GM19468 (cell line): Measurements from ENCODE around the gene RANBP1.

Experiments used
- ATAC-seq: cut with Tn5 transposase; IDR thresholded peaks from one replicate; pipeline ENCODE4 v1.9.1; 2021; ENCODE audit warnings: mild to moderate bottlenecking, moderate library complexity, moderate number of reproducible peaks; ENCODE audit not compliant: unreplicated experiment; ENCODE audit errors: extremely low read depth

Gene RANBP1

GRCh38 chr22:20087319-20088262, 28.3 kb upstream of the RANBP1 start:
- ATAC-seq: no peak

- ATAC-seq: no peak
Observed at GRCh38 chr22:20088263-20088648, 27.6 kb upstream of the RANBP1 start.

GRCh38 chr22:20089226-20089976, 26.5 kb upstream of the RANBP1 start:
- no peak for ATAC-seq

GRCh38 chr22:20089977-20090729, 25.8 kb upstream of the RANBP1 start:
- ATAC-seq: no peak

GRCh38 chr22:20090730-20091240, 25.1 kb upstream of the RANBP1 start:
- ATAC-seq: no peak

GRCh38 chr22:20091690-20092476, 24.0 kb upstream of the RANBP1 start:
- ATAC-seq: no peak

- ATAC-seq: no peak
Observed at GRCh38 chr22:20092477-20092854, 23.4 kb upstream of the RANBP1 start.

GRCh38 chr22:20093418-20094196, 22.3 kb upstream of the RANBP1 start:
- ATAC-seq: no peak

GRCh38 chr22:20094197-20094807, 21.6 kb upstream of the RANBP1 start:
- ATAC-seq: no peak

- no peak for ATAC-seq
Observed at GRCh38 chr22:20095521-20095920, 20.4 kb upstream of the RANBP1 start.

- ATAC-seq: no peak
Observed at GRCh38 chr22:20096574-20097420, 19.1 kb upstream of the RANBP1 start.

- ATAC-seq: no peak
Observed at GRCh38 chr22:20099099-20099711, 16.7 kb upstream of the RANBP1 start.

GRCh38 chr22:20101638-20102037, 14.3 kb upstream of the RANBP1 start:
- no peak for ATAC-seq

GRCh38 chr22:20102203-20102780, 13.6 kb upstream of the RANBP1 start:
- ATAC-seq: no peak

GRCh38 chr22:20105456-20106204, 10.3 kb upstream of the RANBP1 start:
- no peak for ATAC-seq

GRCh38 chr22:20106205-20106848, 9.6 kb upstream of the RANBP1 start:
- ATAC-seq: no peak
